ENCODE results near the gene PIN1.

DNA sequence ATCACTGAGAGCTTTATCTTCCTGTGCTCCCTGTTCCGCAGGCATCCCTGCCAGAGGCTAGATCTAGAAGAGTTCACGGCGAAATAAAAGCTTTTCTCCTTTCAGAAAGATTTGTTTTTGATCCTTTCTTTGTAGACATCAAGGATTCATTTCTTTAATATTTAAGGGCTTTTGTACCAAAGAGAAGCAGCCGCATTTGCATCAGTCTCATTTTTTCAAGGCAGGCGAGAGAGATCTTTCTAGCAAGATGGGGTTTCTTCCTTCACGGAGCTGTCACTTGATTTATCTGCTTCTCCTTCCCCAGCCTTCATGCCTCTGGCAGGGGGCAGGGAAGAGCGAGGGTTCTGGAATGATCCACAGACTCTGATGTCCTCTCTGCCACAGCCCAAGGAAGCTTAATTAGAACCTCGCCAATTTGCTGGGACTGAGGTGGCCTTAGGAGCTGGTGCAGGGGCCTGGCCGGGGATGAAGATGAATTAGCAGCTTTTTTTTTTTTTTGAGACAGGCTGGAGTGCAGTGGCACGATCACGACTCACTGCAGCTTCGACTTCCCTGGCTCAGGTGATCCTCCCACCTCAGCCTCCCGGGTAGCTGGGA, 40.0 kb downstream of the PIN1 start:
- TF ChIP-seq, protein P1, sequence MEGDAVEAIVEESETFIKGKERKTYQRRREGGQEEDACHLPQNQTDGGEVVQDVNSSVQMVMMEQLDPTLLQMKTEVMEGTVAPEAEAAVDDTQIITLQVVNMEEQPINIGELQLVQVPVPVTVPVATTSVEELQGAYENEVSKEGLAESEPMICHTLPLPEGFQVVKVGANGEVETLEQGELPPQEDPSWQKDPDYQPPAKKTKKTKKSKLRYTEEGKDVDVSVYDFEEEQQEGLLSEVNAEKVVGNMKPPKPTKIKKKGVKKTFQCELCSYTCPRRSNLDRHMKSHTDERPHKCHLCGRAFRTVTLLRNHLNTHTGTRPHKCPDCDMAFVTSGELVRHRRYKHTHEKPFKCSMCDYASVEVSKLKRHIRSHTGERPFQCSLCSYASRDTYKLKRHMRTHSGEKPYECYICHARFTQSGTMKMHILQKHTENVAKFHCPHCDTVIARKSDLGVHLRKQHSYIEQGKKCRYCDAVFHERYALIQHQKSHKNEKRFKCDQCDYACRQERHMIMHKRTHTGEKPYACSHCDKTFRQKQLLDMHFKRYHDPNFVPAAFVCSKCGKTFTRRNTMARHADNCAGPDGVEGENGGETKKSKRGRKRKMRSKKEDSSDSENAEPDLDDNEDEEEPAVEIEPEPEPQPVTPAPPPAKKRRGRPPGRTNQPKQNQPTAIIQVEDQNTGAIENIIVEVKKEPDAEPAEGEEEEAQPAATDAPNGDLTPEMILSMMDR (IDR thresholded peaks at IDR 0.05; ENCODE audit: low read length), result no peak
- TF ChIP-seq EZH2 (IDR thresholded peaks at IDR 0.05; ENCODE audit: borderline replicate concordance, low read length), result no peak
